Measurements from ENCODE around the gene TBC1D9.

DNA sequence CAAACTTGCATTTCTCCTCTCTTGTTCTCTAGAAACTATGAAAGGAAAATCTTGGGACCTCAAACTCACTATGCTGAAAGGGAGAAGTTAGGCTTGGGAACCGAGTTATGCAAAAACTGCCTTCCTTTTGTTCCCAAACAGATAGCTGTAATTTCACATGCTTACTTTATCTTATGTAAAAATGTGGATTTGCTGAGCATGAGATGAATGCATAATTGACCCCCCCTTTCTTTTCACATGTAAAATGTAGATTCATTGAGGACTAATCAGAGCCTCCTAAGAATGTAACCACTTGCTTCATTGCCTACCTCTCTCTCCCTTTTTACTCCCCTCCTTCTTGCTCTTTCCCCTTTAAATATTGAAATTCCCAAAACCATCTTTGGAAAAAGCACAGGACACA lies 18.0 kb downstream of the TBC1D9 start:
- TF ChIP-seq, protein P1, sequence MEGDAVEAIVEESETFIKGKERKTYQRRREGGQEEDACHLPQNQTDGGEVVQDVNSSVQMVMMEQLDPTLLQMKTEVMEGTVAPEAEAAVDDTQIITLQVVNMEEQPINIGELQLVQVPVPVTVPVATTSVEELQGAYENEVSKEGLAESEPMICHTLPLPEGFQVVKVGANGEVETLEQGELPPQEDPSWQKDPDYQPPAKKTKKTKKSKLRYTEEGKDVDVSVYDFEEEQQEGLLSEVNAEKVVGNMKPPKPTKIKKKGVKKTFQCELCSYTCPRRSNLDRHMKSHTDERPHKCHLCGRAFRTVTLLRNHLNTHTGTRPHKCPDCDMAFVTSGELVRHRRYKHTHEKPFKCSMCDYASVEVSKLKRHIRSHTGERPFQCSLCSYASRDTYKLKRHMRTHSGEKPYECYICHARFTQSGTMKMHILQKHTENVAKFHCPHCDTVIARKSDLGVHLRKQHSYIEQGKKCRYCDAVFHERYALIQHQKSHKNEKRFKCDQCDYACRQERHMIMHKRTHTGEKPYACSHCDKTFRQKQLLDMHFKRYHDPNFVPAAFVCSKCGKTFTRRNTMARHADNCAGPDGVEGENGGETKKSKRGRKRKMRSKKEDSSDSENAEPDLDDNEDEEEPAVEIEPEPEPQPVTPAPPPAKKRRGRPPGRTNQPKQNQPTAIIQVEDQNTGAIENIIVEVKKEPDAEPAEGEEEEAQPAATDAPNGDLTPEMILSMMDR (optimal IDR thresholded peaks at IDR 0.05 in 1 of 3, IDR thresholded peaks at IDR 0.05 in 1 of 3, conservative IDR thresholded peaks at IDR 0.05 in 1 of 3; ENCODE audit: extremely low read depth in 1 of 3, insufficient read depth in 2 of 3, low read length in 3 of 3) = no peak
- TF ChIP-seq EZH2 (IDR thresholded peaks at IDR 0.05; ENCODE audit: low read length) = no peak
